K562 (cell line): ENCODE results near the gene TRMT2A. TPM values are rescaled to one million over a fixed set of nuclear protein-coding genes. Genes with fewer than 3 reads are reported as not detected.
A peak's percentile ranks its signal among the peaks of the same experiment; 100 is the strongest.

ENCODE experiments used
- CSDE1 ChIP-seq, 2 experiments: fragments of 450-650 bp; IDR thresholded peaks; 2 replicates each; pipeline ENCODE4 v1.6.1; 2016; ENCODE audit warnings: mild to moderate bottlenecking in 1 of 2
- HIVEP1 ChIP-seq: fragments of 250-450 bp; sonication (Bioruptor Pico); IDR thresholded peaks from 2 replicates; pipeline ENCODE4 v1.4.0; 2020; ENCODE audit warnings: mild to moderate bottlenecking
- JUND ChIP-seq, 2 experiments: IDR thresholded peaks; 2 replicates in 1 of 2; 3 replicates in 1 of 2; pipeline ENCODE4 v1.6.1; 2011; ENCODE audit warnings: borderline replicate concordance in 2 of 2, low read depth in 2 of 2, low read length in 2 of 2, improper control_type of control experiment in 1 of 2, missing biosample characterization in 1 of 2, missing genetic modification characterization in 1 of 2, missing genetic modification reagents in 1 of 2
- MYC ChIP-seq, 2 experiments: fragments of 250-450 bp in 1 of 2; sonication (Bioruptor Pico) in 1 of 2; IDR thresholded peaks; 2 replicates each; pipeline versions ENCODE4 v1.5.1 to v1.6.1; 2012 to 2021; ENCODE audit warnings: low read depth in 2 of 2, borderline replicate concordance in 1 of 2, improper control_type of control experiment in 1 of 2, low read length in 1 of 2, mild to moderate bottlenecking in 1 of 2, moderate library complexity in 1 of 2
- NBN ChIP-seq: fragments of 450-650 bp; IDR thresholded peaks from 2 replicates; pipeline ENCODE4 v1.6.1; 2016; ENCODE audit warnings: low read depth, mild to moderate bottlenecking
- NCOR1 ChIP-seq: fragments of 450-650 bp; IDR thresholded peaks from 2 replicates; pipeline ENCODE4 v1.6.1; 2016; ENCODE audit warnings: mild to moderate bottlenecking, moderate library complexity
- NEUROD1 ChIP-seq: fragments of 150-350 bp; IDR thresholded peaks from 2 replicates; pipeline ENCODE4 v1.6.1; 2014; ENCODE audit warnings: borderline replicate concordance, low read length, low read depth; ENCODE audit not compliant: partially characterized antibody
- NR4A1 ChIP-seq, 2 experiments: fragments of 250-450 bp in 1 of 2; fragments of 450-650 bp in 1 of 2; sonication (Bioruptor Pico) in 1 of 2; IDR thresholded peaks; 2 replicates each; pipeline versions ENCODE4 v1.4.0 to v1.6.1; 2016 to 2020; ENCODE audit warnings: mild to moderate bottlenecking in 2 of 2, missing compliant biosample characterization in 1 of 2, missing genetic modification characterization in 1 of 2, moderate library complexity in 1 of 2
- PPARD ChIP-seq: fragments of 250-450 bp; sonication (Bioruptor Pico); IDR thresholded peaks from 2 replicates; pipeline ENCODE4 v1.8.0; 2022; ENCODE audit warnings: inconsistent platforms, mild to moderate bottlenecking, moderate library complexity
- RCOR1 ChIP-seq, 2 experiments: IDR thresholded peaks; 2 replicates each; pipeline ENCODE4 v1.6.1; 2012; ENCODE audit warnings: low read depth in 2 of 2, low read length in 2 of 2, borderline replicate concordance in 1 of 2, improper control_type of control experiment in 1 of 2
- SIN3A ChIP-seq, 2 experiments: fragments of 150-350 bp in 1 of 2; IDR thresholded peaks; 2 replicates each; pipeline ENCODE4 v1.6.1; 2011 to 2016; ENCODE audit warnings: borderline replicate concordance in 2 of 2, low read depth in 2 of 2, low read length in 2 of 2, mild to moderate bottlenecking in 2 of 2, moderate library complexity in 2 of 2; ENCODE audit not compliant: control insufficient read depth in 1 of 2
- SMAD1 ChIP-seq: fragments of 150-350 bp; IDR thresholded peaks from 2 replicates; pipeline ENCODE4 v1.6.1; 2014; ENCODE audit warnings: low read length, low read depth; ENCODE audit not compliant: partially characterized antibody
- SMAD4 ChIP-seq: fragments of 250-450 bp; sonication (Bioruptor Pico); conservative IDR thresholded peaks from 2 replicates; pipeline ENCODE4 v1.8.0; 2021; ENCODE audit warnings: inconsistent platforms, mild to moderate bottlenecking, moderate library complexity
- TEAD2 ChIP-seq: fragments of 450-650 bp; IDR thresholded peaks from 2 replicates; pipeline ENCODE4 v1.6.1; 2016; ENCODE audit warnings: missing genetic modification characterization, control low read depth, missing compliant biosample characterization
- ZFP30 ChIP-seq: fragments of 250-450 bp; sonication (Bioruptor Pico); IDR thresholded peaks from 2 replicates; pipeline ENCODE4 v1.8.0; 2022; ENCODE audit warnings: moderate library complexity, mild to moderate bottlenecking, inconsistent platforms, borderline replicate concordance
- ZNF583 ChIP-seq: fragments of 250-450 bp; sonication (Bioruptor Pico); IDR thresholded peaks from 2 replicates; pipeline ENCODE4 v1.4.0; 2020
- polyA plus RNA-seq, 8 experiments: library from polyadenylated mRNA; depleted of rRNA in 4 of 8; stranded (reverse) in 5 of 8; unstranded in 3 of 8; fragments of >200 nt; fragmentation: Nextera tagmentation in 2 of 8; fragmentation: Illumina TruSeq in 1 of 8; extraction: Ambion mirVana in 2 of 8; extraction: Trizol in 1 of 8; gene quantifications; 2 replicates each; pipeline versions ENCODE4 v1.2.1 to v1.2.3, GENCODE V29; 2011 to 2014; ENCODE audit warnings: inconsistent platforms in 1 of 8, missing spikeins in 1 of 8
- total RNA-seq, 7 experiments: library from RNA; depleted of rRNA in 6 of 7; stranded (reverse); fragments of >200 nt in 6 of 7; fragmentation: Illumina TruSeq in 2 of 7; extraction: Trizol in 2 of 7; gene quantifications; 2 replicates each; pipeline versions ENCODE4 v1.2.1 to v1.2.3, GENCODE V29; 2011 to 2021; ENCODE audit warnings: low replicate concordance in 1 of 7
- TF ChIP-seq, protein P1 (sequence below): fragments of 250-450 bp; sonication (Bioruptor Pico); IDR thresholded peaks from 2 replicates; pipeline ENCODE4 v1.5.0; 2021
- TF ChIP-seq, protein P2 (sequence below): fragments of 450-650 bp; formaldehyde crosslinking; IDR thresholded peaks from 2 replicates; pipeline ENCODE4 v1.4.0; 2020; ENCODE audit warnings: mild to moderate bottlenecking, mixed read lengths
- TF ChIP-seq, protein P3 (sequence below): sonication (generic); formaldehyde crosslinking; IDR thresholded peaks from 2 replicates; pipeline ENCODE4 v1.8.1; 2023; ENCODE audit warnings: mild to moderate bottlenecking, missing genetic modification reagents, moderate library complexity
- TF ChIP-seq, protein P4 (sequence below): sonication (generic); formaldehyde crosslinking; IDR thresholded peaks from 2 replicates; pipeline ENCODE4 v1.8.1; 2023; ENCODE audit warnings: mild to moderate bottlenecking, missing genetic modification reagents

The TRMT2A gene
- total and polyA plus RNA-seq, 9 of the 15 experiments (the other 6 are each of a cell fraction or from before 2014, with no cell fraction given), result 1.6 to 265 (median 140) TPM

DNA sequence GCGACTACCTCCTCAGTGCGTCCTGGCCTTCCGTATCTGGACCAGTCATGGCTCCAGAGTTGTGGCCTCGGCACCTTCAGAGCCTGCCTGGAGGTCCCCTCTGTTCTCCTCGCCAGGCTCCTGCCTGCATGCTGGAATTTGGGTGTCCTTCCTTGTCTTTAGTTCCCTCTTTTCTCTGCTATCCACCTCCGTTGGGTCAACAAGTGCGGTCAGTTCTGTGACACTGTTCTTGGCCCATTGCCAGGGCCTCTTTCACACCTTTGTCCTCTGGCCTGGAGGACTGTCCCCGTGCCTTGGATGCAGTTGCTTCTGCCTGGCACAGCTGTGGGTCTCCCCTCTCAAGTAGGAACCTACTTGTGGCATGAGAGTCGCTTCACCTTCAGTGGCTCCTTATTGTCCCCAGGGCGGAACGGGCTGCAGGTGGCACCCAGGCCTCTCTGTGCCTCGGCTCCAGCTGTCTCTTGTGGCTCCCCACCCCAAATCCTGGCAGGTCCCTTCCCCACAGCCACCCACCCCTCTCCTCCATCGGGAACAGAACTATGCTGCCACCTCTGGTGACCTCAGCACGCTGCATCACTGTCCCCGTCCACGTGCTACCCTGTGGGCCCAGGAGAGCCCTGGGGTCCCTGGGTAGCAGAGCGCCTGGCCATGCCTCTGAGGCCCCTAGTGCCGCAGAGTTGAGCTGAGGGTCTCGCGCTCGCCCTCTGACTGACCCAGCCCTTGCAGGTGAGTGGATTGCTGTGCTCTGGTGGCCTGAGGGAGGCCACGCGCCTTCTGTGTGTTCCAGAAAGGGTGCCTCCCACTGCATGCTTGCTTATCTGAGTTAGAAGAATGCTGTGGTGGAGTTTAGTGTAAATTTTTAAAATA, 32.2 kb downstream of the TRMT2A start (continued):
- TF ChIP-seq MYC (IDR thresholded peaks at IDR 0.05; ENCODE audit: low read depth, low read length) (peak; percentile 100), MYC (CRISPR knock-in tag; IDR thresholded peaks at IDR 0.05; ENCODE audit: borderline replicate concordance, low read depth) (peak; percentile 100), HIVEP1 (CRISPR knock-in tag) (no peak), ZNF583 (CRISPR knock-in tag) (peak; percentile 67; the same call in 1 of the 2 replicates), SMAD4 (peak; percentile 74), NCOR1 (no peak), NR4A1 (CRISPR knock-in tag; IDR thresholded peaks at IDR 0.05) (peak; percentile 94), NR4A1 (tag; IDR thresholded peaks at IDR 0.05) (peak; percentile 91), TEAD2 (tag) (peak; percentile 60; the same call in 1 of the 2 replicates), RCOR1 (IDR thresholded peaks at IDR 0.05; ENCODE audit: borderline replicate concordance in 1 of 2, low read depth in 2 of 2, low read length in 2 of 2) (peak; percentile 54 to 88), SIN3A (IDR thresholded peaks at IDR 0.05; ENCODE audit: borderline replicate concordance in 2 of 2, control insufficient read depth in 1 of 2, low read depth in 2 of 2, low read length in 2 of 2) (peak in 1 of 2 experiments; percentile 71; a peak in 1 of 4 replicates), CSDE1 (IDR thresholded peaks at IDR 0.05) (no peak), NBN (no peak), SMAD1 (peak; percentile 71), PPARD (no peak), NEUROD1 (peak; percentile 92), JUND (IDR thresholded peaks at IDR 0.05; ENCODE audit: borderline replicate concordance, low read depth, low read length) (peak; percentile 82), JUND (tag; IDR thresholded peaks at IDR 0.05; ENCODE audit: borderline replicate concordance, low read depth, low read length) (no peak), ZFP30 (CRISPR knock-in tag) (no peak)
- TF ChIP-seq, protein P1, sequence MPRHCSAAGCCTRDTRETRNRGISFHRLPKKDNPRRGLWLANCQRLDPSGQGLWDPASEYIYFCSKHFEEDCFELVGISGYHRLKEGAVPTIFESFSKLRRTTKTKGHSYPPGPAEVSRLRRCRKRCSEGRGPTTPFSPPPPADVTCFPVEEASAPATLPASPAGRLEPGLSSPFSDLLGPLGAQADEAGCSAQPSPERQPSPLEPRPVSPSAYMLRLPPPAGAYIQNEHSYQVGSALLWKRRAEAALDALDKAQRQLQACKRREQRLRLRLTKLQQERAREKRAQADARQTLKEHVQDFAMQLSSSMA (CRISPR knock-in tag), result no peak
- TF ChIP-seq, protein P2, sequence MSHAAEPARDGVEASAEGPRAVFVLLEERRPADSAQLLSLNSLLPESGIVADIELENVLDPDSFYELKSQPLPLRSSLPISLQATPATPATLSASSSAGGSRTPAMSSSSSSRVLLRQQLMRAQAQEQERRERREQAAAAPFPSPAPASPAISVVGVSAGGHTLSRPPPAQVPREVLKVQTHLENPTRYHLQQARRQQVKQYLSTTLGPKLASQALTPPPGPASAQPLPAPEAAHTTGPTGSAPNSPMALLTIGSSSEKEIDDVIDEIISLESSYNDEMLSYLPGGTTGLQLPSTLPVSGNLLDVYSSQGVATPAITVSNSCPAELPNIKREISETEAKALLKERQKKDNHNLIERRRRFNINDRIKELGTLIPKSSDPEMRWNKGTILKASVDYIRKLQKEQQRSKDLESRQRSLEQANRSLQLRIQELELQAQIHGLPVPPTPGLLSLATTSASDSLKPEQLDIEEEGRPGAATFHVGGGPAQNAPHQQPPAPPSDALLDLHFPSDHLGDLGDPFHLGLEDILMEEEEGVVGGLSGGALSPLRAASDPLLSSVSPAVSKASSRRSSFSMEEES (CRISPR knock-in tag), result 0 out of 2 replicates have a peak, but pooled peaks have one; percentile 26
- TF ChIP-seq, protein P3, sequence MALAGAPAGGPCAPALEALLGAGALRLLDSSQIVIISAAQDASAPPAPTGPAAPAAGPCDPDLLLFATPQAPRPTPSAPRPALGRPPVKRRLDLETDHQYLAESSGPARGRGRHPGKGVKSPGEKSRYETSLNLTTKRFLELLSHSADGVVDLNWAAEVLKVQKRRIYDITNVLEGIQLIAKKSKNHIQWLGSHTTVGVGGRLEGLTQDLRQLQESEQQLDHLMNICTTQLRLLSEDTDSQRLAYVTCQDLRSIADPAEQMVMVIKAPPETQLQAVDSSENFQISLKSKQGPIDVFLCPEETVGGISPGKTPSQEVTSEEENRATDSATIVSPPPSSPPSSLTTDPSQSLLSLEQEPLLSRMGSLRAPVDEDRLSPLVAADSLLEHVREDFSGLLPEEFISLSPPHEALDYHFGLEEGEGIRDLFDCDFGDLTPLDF (CRISPR knock-in tag), result peak; percentile 93
- TF ChIP-seq, protein P4, sequence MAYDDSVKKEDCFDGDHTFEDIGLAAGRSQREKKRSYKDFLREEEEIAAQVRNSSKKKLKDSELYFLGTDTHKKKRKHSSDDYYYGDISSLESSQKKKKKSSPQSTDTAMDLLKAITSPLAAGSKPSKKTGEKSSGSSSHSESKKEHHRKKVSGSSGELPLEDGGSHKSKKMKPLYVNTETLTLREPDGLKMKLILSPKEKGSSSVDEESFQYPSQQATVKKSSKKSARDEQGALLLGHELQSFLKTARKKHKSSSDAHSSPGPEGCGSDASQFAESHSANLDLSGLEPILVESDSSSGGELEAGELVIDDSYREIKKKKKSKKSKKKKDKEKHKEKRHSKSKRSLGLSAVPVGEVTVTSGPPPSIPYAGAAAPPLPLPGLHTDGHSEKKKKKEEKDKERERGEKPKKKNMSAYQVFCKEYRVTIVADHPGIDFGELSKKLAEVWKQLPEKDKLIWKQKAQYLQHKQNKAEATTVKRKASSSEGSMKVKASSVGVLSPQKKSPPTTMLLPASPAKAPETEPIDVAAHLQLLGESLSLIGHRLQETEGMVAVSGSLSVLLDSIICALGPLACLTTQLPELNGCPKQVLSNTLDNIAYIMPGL, result peak; percentile 98
